GM21381 (cell line): ENCODE results near the gene YIPF1.
"Not testable (repeated sequence)": the region's sequence is repeated elsewhere in the genome, so short reads cannot be mapped to it uniquely, and the experiment has no call there.

Source experiments
- ATAC-seq: cut with Tn5 transposase; IDR thresholded peaks from one replicate; pipeline ENCODE4 v1.9.1; 2021; ENCODE audit warnings: mild to moderate bottlenecking, moderate library complexity; ENCODE audit not compliant: unreplicated experiment

YIPF1 gene

GRCh38 chr1:53895421-53895820, 5.8 kb upstream of the YIPF1 start:
- ATAC-seq = no peak

- ATAC-seq = no peak
Measured at GRCh38 chr1:53894644-53895043, 5.0 kb upstream of the YIPF1 start.

- no peak for ATAC-seq
Measured at GRCh38 chr1:53893999-53894636, 4.5 kb upstream of the YIPF1 start, which contains the start of gene DIO1. Gene DIO1, plus strand, starts transcription at chr1:53894187. Its CDS starts 24 bp downstream, at chr1:53894211.

- ATAC-seq = no peak
Measured at GRCh38 chr1:53892911-53893310, 3.3 kb upstream of the YIPF1 start.

GRCh38 chr1:53891678-53892077, 2.1 kb upstream of the YIPF1 start:
- no peak for ATAC-seq

GRCh38 chr1:53891018-53891417, 1.4 kb upstream of the YIPF1 start:
- no peak for ATAC-seq

- no peak for ATAC-seq
Measured at GRCh38 chr1:53890522-53890941, 935 bp upstream of the YIPF1 start.

- no peak for ATAC-seq
Measured at GRCh38 chr1:53888681-53889080, 916 bp downstream of the YIPF1 start.

- not testable (repeated sequence) for ATAC-seq
Measured at GRCh38 chr1:53883600-53883999, 6.0 kb downstream of the YIPF1 start.

GRCh38 chr1:53881853-53882252, 7.7 kb downstream of the YIPF1 start:
- not testable (repeated sequence) for ATAC-seq

- no peak for ATAC-seq
Measured at GRCh38 chr1:53878492-53879105, 11.0 kb downstream of the YIPF1 start.

- ATAC-seq = not testable (repeated sequence)
Measured at GRCh38 chr1:53875150-53875549, 14.4 kb downstream of the YIPF1 start.

- no peak for ATAC-seq
Measured at GRCh38 chr1:53871773-53872484, 17.7 kb downstream of the YIPF1 start.

GRCh38 chr1:53871221-53871620, 18.4 kb downstream of the YIPF1 start:
- ATAC-seq = no peak

GRCh38 chr1:53869454-53870117, 20.0 kb downstream of the YIPF1 start:
- no peak for ATAC-seq

- ATAC-seq = no peak
Measured at GRCh38 chr1:53868565-53868964, 21.0 kb downstream of the YIPF1 start.

- no peak for ATAC-seq
Measured at GRCh38 chr1:53862507-53862906, 27.1 kb downstream of the YIPF1 start.

GRCh38 chr1:53860967-53861411, 28.6 kb downstream of the YIPF1 start:
- no peak for ATAC-seq

GRCh38 chr1:53851571-53852285, 37.9 kb downstream of the YIPF1 start:
- no peak for ATAC-seq

GRCh38 chr1:53850082-53850673, 39.4 kb downstream of the YIPF1 start:
- ATAC-seq = no peak
